ENCODE measurements around the gene ATE1.

GRCh38 chr10:121928528-121928884 is 675 bp upstream of the ATE1 start:
- TF ChIP-seq POLR2A (IDR thresholded peaks at IDR 0.05; ENCODE audit: low read depth, low read length) (no peak), CTCF (IDR thresholded peaks at IDR 0.05 in 2 of 3, conservative IDR thresholded peaks at IDR 0.05 in 1 of 3; ENCODE audit: control insufficient read depth in 2 of 3, extremely low read depth in 1 of 3, insufficient read depth in 1 of 3, low read depth in 3 of 3, low read length in 3 of 3) (no peak), YY1 (IDR thresholded peaks at IDR 0.05; ENCODE audit: low read depth, low read length) (no peak), SUZ12 (IDR thresholded peaks at IDR 0.05; ENCODE audit: unreplicated experiment) (no peak), RCOR1 (conservative IDR thresholded peaks at IDR 0.05; ENCODE audit: low read depth, low read length) (no peak), EED (IDR thresholded peaks at IDR 0.05; ENCODE audit: low read depth) (no peak), NR2C2 (IDR thresholded peaks at IDR 0.05; ENCODE audit: borderline replicate concordance, control insufficient read depth, insufficient read length, low read depth) (no peak), REST (IDR thresholded peaks at IDR 0.05; ENCODE audit: low read depth, low read length) (no peak), BACH1 (IDR thresholded peaks at IDR 0.05; ENCODE audit: borderline replicate concordance) (no peak), SMARCA5 (IDR thresholded peaks at IDR 0.05) (0 out of 2 replicates have a peak, but pooled peaks have one; percentile 45), BHLHE40 (IDR thresholded peaks at IDR 0.05; ENCODE audit: borderline replicate concordance in 1 of 2, low read depth in 2 of 2, low read length in 1 of 2) (no peak), ATF7 (IDR thresholded peaks at IDR 0.05; ENCODE audit: low read depth) (no peak), EGR1 (IDR thresholded peaks at IDR 0.05; ENCODE audit: borderline replicate concordance in 1 of 2, low read depth in 2 of 2, low read length in 2 of 2) (peak in 1 of 2 experiments; percentile 82; a peak in 2 of 3 replicates)

Measured in GM12878 (cell line).